GM19035 (cell line): ENCODE data around the gene PTRH2.
"Not testable (repeated sequence)": the region's sequence is repeated elsewhere in the genome, so short reads cannot be mapped to it uniquely, and the experiment has no call there.

ENCODE experiments used
- ATAC-seq: cut with Tn5 transposase; IDR thresholded peaks from one replicate; pipeline ENCODE4 v1.9.1; 2021; ENCODE audit not compliant: unreplicated experiment

Gene PTRH2

GRCh38 chr17:59671386-59671785 is 35.8 kb downstream of the PTRH2 start:
- ATAC-seq, result no peak

- no peak for ATAC-seq
Observed at GRCh38 chr17:59669944-59670343, 37.3 kb downstream of the PTRH2 start.

- no peak for ATAC-seq
Observed at GRCh38 chr17:59669411-59669810, 37.8 kb downstream of the PTRH2 start.

GRCh38 chr17:59668816-59669215 is 38.4 kb downstream of the PTRH2 start:
- ATAC-seq, result no peak

- ATAC-seq, result no peak
Observed at GRCh38 chr17:59666235-59666634, 41.0 kb downstream of the PTRH2 start.

GRCh38 chr17:59656624-59657023 is 50.6 kb downstream of the PTRH2 start:
- not testable (repeated sequence) for ATAC-seq

GRCh38 chr17:59652119-59652518 is 55.1 kb downstream of the PTRH2 start:
- no peak for ATAC-seq

- ATAC-seq, result no peak
Observed at GRCh38 chr17:59651346-59651745, 55.9 kb downstream of the PTRH2 start.

GRCh38 chr17:59650642-59651041 is 56.6 kb downstream of the PTRH2 start:
- ATAC-seq, result no peak

- no peak for ATAC-seq
Observed at GRCh38 chr17:59649886-59650285, 57.3 kb downstream of the PTRH2 start.
